C4-2B (cell line): ENCODE results near the gene TREML4.
"Not testable (repeated sequence)": the region's sequence is repeated elsewhere in the genome, so short reads cannot be mapped to it uniquely, and the experiment has no call there.

Experiments used
- ZFX ChIP-seq: fragments of 450-650 bp; IDR thresholded peaks from 2 replicates; pipeline ENCODE4 v1.6.1; 2017
- TF ChIP-seq, protein P1 (sequence below): fragments of 450-650 bp; conservative IDR thresholded peaks from 2 replicates; pipeline ENCODE4 v1.5.1; 2017; ENCODE audit warnings: mild to moderate bottlenecking

DNA sequence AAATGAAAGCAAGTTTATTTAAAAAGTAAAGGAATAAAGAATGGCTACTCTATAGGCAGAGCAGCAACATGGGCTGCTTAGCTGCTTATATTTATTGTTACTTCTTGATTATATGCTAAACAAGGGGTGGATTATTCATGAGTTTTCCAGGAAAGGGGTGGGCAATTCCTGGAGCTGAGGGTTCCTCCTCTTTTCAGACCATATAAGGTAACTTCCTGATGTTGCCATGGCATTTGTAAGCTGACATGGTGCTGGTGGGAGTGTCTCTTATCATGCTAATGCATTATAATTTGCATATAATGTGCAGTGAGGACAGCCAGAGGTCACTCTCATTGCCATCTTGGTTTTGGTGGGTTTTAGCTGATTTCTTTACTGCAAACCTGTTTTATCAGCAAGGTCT is 39.1 kb upstream of the TREML4 start:
- TF ChIP-seq, protein P1, sequence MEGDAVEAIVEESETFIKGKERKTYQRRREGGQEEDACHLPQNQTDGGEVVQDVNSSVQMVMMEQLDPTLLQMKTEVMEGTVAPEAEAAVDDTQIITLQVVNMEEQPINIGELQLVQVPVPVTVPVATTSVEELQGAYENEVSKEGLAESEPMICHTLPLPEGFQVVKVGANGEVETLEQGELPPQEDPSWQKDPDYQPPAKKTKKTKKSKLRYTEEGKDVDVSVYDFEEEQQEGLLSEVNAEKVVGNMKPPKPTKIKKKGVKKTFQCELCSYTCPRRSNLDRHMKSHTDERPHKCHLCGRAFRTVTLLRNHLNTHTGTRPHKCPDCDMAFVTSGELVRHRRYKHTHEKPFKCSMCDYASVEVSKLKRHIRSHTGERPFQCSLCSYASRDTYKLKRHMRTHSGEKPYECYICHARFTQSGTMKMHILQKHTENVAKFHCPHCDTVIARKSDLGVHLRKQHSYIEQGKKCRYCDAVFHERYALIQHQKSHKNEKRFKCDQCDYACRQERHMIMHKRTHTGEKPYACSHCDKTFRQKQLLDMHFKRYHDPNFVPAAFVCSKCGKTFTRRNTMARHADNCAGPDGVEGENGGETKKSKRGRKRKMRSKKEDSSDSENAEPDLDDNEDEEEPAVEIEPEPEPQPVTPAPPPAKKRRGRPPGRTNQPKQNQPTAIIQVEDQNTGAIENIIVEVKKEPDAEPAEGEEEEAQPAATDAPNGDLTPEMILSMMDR = not testable (repeated sequence)
- not testable (repeated sequence) for TF ChIP-seq ZFX
